Smooth muscle cell (in vitro differentiated cells): Measurements from ENCODE around the gene NREP. TPM values are rescaled to one million over a fixed set of nuclear protein-coding genes. Genes with fewer than 3 reads are reported as not detected.

Source experiments
- DNase-seq: peaks from one replicate; lab custom pipeline; 2025; ENCODE audit not compliant: unreplicated experiment; lab: John Stamatoyannopoulos, UW
- H2AFZ ChIP-seq: fragments of 200-600 bp; sonication (generic); 2 replicates; pipeline ENCODE4 v1.6.0; 2016; ENCODE audit warnings: antibody characterized with exemption, low read depth, mild to moderate bottlenecking
- H3F3A ChIP-seq: fragments of 200-600 bp; sonication (generic); 2 replicates; pipeline ENCODE4 v1.6.0; 2017; ENCODE audit warnings: antibody characterized with exemption, low read depth
- H3K27ac ChIP-seq: fragments of 200-600 bp; sonication (generic); 2 replicates; pipeline ENCODE4 v1.5.1; 2016; ENCODE audit warnings: low read depth, mild to moderate bottlenecking
- H3K27me3 ChIP-seq: fragments of 200-600 bp; sonication (generic); 2 replicates; pipeline ENCODE4 v1.6.1; 2016; ENCODE audit warnings: low read depth, mild to moderate bottlenecking
- H3K36me3 ChIP-seq: fragments of 200-600 bp; sonication (generic); 2 replicates; pipeline ENCODE4 v1.5.1; 2016; ENCODE audit warnings: low read depth
- H3K4me1 ChIP-seq: fragments of 200-600 bp; sonication (generic); 2 replicates; pipeline ENCODE4 v1.5.1; 2016; ENCODE audit warnings: low read depth
- H3K4me2 ChIP-seq: fragments of 200-600 bp; sonication (generic); 2 replicates; pipeline ENCODE4 v1.6.0; 2016; ENCODE audit warnings: mild to moderate bottlenecking
- H3K4me3 ChIP-seq: fragments of 200-600 bp; sonication (generic); 2 replicates; pipeline ENCODE4 v1.5.1; 2016; ENCODE audit warnings: mild to moderate bottlenecking
- H3K79me2 ChIP-seq: fragments of 200-600 bp; sonication (generic); 2 replicates; pipeline ENCODE4 v1.6.0; 2016; ENCODE audit warnings: low read depth, mild to moderate bottlenecking
- H3K9ac ChIP-seq: fragments of 200-600 bp; sonication (generic); 2 replicates; pipeline ENCODE4 v1.6.0; 2016; ENCODE audit warnings: low read depth
- H3K9me3 ChIP-seq: fragments of 200-600 bp; sonication (generic); replicated peaks from 2 replicates; pipeline ENCODE4 v1.5.1; 2016; ENCODE audit warnings: low read depth
- H4K20me1 ChIP-seq: fragments of 200-600 bp; sonication (generic); 2 replicates; pipeline ENCODE4 v1.6.0; 2016; ENCODE audit warnings: low read depth
- WGBS: methylation state at CpG from one replicate; pipeline ENCODE4 v1.1.7; 2016; ENCODE audit warnings: low lambda C conversion rate; 5-methylcytosine and 5-hydroxymethylcytosine counted together
- polyA plus RNA-seq: library from polyadenylated mRNA; unstranded; fragments of >200 nt; fragmentation: Nextera tagmentation; extraction: Ambion mirVana; gene quantifications from 2 replicates; pipeline ENCODE4 v1.2.1, GENCODE V29; 2016
- total RNA-seq: library from RNA; depleted of rRNA; stranded (reverse); fragments of >200 nt; gene quantifications from 2 replicates; pipeline ENCODE4 v1.2.3, GENCODE V29; 2014
- TF ChIP-seq, protein P1 (sequence below): fragments of 200-600 bp; sonication (generic); IDR thresholded peaks from 2 replicates; pipeline ENCODE4 v1.5.1; 2017; ENCODE audit warnings: borderline replicate concordance, mild to moderate bottlenecking, antibody characterized with exemption; ENCODE audit not compliant: insufficient read depth, poor library complexity, severe bottlenecking

Gene NREP
- total and polyA plus RNA-seq, 2 experiments from 2014 or later, result 191 to 270 TPM

DNA sequence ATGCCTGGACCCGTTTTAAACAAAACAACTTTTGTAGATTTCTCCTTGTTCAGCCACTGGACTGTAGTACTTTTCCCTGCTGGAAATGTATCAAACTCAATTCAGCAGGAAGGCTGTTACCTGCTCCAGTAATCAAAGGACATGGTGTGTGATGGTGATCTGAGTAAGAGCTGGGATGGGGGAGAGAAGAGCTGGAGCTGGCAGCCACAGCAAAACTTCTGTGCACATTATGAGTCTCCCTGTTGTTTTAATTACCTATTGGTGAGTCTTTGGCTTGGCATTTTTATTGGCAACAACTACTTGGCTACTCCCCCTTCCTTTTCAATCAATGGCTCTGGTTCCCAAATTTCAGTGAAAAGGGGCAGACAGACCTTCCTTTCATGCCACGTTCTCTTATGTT is 9.7 kb downstream of the NREP start:
- peak overlapping the region; percentile 69 for H3K9ac ChIP-seq
- peaks cover 28% of the 10 kb centered on the region for H3F3A ChIP-seq
- DNase-seq, result no peak
- H3K4me2 ChIP-seq, result peak overlapping the region; percentile 45
- no peaks in the 10 kb centered on the region for H3K27me3 ChIP-seq
- H3K4me1 ChIP-seq, result peaks cover 27% of the 10 kb centered on the region
- TF ChIP-seq, protein P1, sequence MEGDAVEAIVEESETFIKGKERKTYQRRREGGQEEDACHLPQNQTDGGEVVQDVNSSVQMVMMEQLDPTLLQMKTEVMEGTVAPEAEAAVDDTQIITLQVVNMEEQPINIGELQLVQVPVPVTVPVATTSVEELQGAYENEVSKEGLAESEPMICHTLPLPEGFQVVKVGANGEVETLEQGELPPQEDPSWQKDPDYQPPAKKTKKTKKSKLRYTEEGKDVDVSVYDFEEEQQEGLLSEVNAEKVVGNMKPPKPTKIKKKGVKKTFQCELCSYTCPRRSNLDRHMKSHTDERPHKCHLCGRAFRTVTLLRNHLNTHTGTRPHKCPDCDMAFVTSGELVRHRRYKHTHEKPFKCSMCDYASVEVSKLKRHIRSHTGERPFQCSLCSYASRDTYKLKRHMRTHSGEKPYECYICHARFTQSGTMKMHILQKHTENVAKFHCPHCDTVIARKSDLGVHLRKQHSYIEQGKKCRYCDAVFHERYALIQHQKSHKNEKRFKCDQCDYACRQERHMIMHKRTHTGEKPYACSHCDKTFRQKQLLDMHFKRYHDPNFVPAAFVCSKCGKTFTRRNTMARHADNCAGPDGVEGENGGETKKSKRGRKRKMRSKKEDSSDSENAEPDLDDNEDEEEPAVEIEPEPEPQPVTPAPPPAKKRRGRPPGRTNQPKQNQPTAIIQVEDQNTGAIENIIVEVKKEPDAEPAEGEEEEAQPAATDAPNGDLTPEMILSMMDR, result no peak
- H4K20me1 ChIP-seq, result no peaks in the 10 kb centered on the region
- H3K9me3 ChIP-seq, result no peaks in the 10 kb centered on the region
- WGBS, result 95% methylated on average over 2 of the region's 2 CpGs
- no peak overlapping the region for H2AFZ ChIP-seq
- H3K4me3 ChIP-seq, result no peak overlapping the region
- H3K27ac ChIP-seq, result peak overlapping the region; percentile 89
- H3K79me2 ChIP-seq, result peaks cover 45% of the 10 kb centered on the region
- no peaks in the 10 kb centered on the region for H3K36me3 ChIP-seq

DNA sequence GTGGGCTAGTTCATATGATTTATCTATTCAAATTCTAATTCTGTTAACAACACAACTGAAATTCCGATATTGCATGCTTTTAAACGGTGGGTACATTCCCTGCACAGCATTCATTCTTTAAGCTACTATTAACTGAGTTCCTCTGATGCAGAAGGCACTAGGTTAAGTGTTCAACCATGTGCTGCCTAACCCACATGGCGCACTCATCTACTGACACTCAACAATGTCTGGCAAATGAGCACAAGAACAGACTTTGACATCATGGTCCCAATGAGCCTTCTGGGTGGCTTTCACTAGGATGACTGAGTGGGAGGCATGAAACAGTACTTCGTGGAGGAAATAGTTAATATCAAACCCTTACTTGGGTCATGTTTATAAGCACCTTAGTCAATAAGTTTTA is 10.2 kb downstream of the NREP start:
- DNase-seq, result no peak
- H2AFZ ChIP-seq, result no peak overlapping the region
- H3K27me3 ChIP-seq, result no peaks in the 10 kb centered on the region
- peaks cover 28% of the 10 kb centered on the region for H3F3A ChIP-seq
- no peaks in the 10 kb centered on the region for H3K36me3 ChIP-seq
- peaks cover 32% of the 10 kb centered on the region for H3K4me1 ChIP-seq
- TF ChIP-seq, protein P1, result no peak
- H3K4me2 ChIP-seq, result no peak overlapping the region
- H3K9me3 ChIP-seq, result no peaks in the 10 kb centered on the region
- no peak overlapping the region for H3K4me3 ChIP-seq
- no peak overlapping the region for H3K9ac ChIP-seq
- peak overlapping the region; percentile 89 for H3K27ac ChIP-seq
- H4K20me1 ChIP-seq, result no peaks in the 10 kb centered on the region
- 93% methylated on average over 4 of the region's 4 CpGs for WGBS
- peaks cover 45% of the 10 kb centered on the region for H3K79me2 ChIP-seq

DNA sequence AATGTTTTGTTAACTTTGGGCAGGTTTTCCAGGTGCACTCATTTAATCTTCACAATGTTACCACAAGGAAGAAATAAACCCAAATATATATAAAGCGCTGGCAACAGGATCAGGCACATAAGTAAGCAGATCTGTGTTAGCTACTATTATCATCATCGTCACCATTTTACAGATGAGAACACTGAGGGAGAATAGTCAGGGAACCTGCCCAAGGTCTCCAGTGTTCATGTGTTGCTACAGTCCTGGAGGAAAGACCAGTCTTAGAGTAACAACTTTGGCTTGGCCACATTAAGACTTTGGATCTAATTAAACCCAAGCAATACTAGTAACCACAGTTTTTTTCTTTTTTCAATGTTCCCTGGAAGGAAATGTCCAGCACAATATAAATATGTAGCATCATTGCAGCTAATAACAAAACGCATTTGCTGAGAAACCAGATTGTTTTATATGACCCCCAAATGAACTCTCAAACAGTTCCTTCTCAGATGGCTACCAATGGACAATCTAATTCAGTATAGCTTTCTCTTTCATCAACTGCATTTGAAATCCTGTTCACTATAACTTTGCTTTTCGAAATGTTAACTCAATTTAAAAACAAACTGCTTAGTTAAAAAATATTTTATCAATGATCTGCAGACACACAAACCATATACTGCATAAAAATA is 11.8 kb downstream of the NREP start:
- Histone ChIP-seq H3K9me3 (no peaks in the 10 kb centered on the region), H3K27ac (peak overlapping the region; percentile 86), H2AFZ (no peak overlapping the region), H3K4me3 (no peak overlapping the region), H3F3A (peaks cover 28% of the 10 kb centered on the region), H3K4me1 (peaks cover 32% of the 10 kb centered on the region), H4K20me1 (no peaks in the 10 kb centered on the region), H3K36me3 (no peaks in the 10 kb centered on the region), H3K4me2 (no peak overlapping the region), H3K27me3 (no peaks in the 10 kb centered on the region), H3K9ac (peak overlapping the region; percentile 53), H3K79me2 (peaks cover 49% of the 10 kb centered on the region)
- 97% methylated on average over 4 of the region's 4 CpGs for WGBS
- DNase-seq, result no peak
- TF ChIP-seq, protein P1, result no peak

DNA sequence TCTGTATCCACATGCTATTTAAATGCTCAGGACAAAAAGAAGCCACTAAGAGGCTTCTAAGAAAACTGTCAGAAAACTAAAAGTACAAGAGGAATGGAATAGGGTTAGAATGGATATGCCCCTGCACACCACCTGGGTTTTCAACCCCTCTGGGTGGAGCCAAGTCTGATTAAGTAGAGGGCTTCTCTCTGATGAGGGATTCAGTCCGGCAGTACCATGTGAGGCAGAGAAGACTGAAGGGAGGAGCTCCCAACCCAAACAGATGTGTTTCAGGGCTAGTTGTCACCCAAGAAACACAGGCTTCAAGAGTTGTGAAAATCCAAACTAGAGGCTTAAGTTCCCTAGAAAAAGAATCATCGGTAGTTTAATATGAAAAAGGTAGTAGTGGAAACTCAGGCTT is 12.5 kb downstream of the NREP start:
- Histone ChIP-seq H4K20me1 (no peaks in the 10 kb centered on the region), H3K27me3 (no peaks in the 10 kb centered on the region), H3K4me3 (no peak overlapping the region), H2AFZ (no peak overlapping the region), H3K9ac (peak overlapping the region; percentile 53), H3F3A (peaks cover 24% of the 10 kb centered on the region), H3K9me3 (no peaks in the 10 kb centered on the region), H3K27ac (peak overlapping the region; percentile 86), H3K79me2 (peaks cover 56% of the 10 kb centered on the region), H3K36me3 (no peaks in the 10 kb centered on the region), H3K4me1 (peaks cover 36% of the 10 kb centered on the region), H3K4me2 (peak overlapping the region; percentile 70)
- no peak for DNase-seq
- TF ChIP-seq, protein P1, result no peak
- 55% methylated on average over 2 of the region's 2 CpGs for WGBS
